ENCODE measurements around the gene RAP1GAP2.
"Not testable (repeated sequence)": the region's sequence is repeated elsewhere in the genome, so short reads cannot be mapped to it uniquely, and the experiment has no call there.

The RAP1GAP2 gene

DNA sequence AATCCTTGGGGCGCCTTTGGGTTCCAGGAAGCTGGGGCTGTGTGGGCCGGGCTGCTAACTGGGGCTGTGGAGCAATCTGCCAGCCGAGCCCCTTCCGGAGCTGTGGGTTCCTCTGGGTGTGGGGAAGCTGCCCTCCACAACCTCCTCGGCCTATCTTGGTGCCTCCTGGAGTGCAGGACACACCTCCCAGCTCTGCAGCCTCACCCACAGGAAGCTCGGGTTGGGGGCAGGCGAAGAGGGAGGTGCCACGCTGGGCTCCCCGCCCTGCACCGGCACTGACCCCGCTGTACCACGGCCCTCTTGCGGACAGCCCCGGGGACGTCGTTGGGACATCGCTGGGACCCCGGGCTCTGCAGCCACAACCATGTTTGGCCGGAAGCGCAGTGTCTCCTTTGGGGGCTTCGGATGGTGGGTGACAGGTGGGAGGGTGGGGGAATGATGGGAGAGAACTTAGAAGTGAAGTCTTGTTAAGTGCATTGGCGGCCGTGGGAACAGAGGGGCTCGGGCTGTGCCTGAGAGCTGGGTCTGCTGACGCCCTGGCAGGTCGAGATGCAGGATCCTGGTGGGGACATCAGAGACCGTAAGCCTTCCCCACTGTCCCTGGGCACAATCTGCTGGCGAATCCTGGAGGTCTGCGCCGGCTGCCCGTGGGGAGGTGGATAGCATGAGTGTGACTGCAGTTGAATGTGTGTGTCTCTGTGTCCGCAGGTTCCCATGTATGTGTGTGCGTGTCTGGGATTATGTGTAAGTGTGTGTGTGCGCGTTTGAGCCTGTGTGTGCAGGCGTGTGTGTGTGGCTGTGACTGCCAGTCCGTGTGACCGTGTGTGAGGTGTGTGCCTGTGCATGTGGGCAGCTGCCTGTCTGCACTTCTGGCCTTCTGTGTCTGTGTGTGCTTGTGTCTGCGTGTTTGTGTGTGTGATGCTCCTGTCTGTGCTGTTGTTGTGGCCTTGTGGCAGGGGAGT lies at the start of gene RAP1GAP2:
RAP1GAP2 (plus strand) TSS at position 275 of the 962 bp plus-strand sequence; CDS start at position 365, 90 bp downstream.
- DNase-seq (ENCODE audit: low read depth): no peak

DNA sequence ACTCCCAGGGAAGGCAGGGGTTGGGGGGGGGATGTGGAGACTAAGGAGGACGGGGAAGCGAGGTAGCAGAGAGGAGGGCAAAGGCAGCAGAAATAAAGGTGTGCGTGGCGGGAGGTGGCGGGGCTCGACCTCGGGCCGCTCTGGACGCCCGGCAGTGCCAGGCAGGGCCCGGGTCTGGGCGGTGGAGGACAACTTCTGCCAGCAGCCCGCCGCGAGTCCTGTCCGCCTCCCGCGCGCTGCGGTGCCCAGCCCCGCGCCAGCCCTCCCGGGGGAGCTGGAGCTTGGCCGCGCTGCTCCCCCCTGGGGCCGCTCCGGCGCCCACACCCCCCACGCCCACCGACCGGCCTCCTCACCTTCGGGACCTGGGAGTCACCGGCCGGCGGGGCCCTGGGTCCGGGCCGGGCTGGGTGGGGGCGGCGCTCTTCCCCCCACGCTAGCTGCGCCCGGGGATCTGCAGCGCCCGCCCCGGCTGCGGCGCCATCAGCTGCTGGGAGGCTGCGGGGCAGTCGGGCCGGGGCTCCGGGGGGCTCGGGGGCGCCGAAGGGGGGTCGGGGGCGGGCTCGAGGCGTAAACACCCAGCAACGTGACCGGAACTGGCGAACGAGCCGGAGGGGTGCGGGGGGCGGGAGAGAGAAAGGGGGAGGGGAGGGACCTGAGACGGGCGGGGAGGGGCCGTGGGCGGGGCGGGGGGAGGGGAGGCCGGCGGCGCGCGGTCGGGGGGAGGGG lies 47.0 kb upstream of the RAP1GAP2 start, which contains the start of gene CCDC92B:
CCDC92B (minus strand) TSS at position 595 of the 726 bp plus-strand sequence. CDS start 14,507 bp downstream, outside the sequence.
- DNase-seq (ENCODE audit: low read depth): no peak

DNA sequence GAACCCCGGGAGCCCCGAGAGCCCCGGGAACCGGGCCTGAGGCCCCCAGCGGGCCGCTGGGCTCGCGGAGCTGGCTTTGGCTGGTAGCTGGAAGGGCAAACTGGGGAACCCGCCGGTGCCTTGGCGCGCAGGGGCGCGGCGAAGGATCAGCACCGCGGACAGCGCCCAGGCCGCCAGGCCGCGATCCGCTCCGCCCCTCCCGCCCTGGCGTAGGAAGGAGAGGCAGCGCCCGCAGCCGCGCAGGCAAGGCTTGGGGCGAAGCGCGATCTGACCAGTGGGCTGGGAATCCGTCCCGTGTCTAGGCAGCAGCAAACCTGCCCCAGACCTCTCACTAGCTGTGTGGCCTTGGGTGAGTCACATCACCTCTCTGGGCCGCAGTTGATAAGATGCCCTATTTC lies 46.5 kb upstream of the RAP1GAP2 start:
- peak; percentile 74 for DNase-seq (ENCODE audit: low read depth)

DNA sequence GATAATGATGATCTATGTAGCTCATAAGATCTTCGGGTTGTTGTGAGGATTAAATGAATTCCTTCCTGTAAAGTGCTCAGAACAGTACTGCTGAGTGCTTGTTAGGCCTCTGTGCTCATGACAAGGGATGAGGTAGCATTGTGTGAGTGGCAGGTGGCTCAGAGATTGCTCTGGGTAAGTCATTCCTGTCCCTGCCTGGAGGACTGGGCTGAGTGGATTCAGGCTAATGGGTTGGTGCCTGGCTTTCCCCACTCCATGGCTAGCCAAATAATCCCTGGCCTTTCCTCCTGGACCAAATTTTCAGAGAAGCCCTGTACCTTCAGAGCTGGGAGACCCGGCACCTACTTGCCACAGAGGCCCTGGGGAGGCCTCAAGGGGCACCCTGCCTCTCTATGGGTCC lies 45.5 kb upstream of the RAP1GAP2 start:
- no peak for DNase-seq (ENCODE audit: low read depth)

DNA sequence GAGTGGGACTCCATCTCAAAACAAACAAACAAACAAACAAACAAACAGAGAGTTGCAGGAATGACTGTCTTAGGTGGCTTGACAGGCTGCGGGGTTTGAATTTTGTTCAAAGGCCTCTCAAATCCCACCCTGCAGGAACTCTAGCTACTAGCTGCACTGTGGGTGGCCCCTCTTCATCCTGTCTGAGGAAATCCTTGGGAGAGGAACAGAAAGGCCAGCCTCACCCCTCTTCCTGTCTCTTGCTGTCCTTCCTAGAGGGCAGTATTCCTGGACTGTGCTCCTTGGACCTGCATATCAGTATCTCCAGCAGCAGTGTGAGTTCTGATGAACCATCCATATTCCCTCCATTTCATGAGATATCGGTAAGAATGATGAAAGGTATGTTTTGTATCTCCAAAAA lies 44.7 kb upstream of the RAP1GAP2 start:
- no peak for DNase-seq (ENCODE audit: low read depth)

DNA sequence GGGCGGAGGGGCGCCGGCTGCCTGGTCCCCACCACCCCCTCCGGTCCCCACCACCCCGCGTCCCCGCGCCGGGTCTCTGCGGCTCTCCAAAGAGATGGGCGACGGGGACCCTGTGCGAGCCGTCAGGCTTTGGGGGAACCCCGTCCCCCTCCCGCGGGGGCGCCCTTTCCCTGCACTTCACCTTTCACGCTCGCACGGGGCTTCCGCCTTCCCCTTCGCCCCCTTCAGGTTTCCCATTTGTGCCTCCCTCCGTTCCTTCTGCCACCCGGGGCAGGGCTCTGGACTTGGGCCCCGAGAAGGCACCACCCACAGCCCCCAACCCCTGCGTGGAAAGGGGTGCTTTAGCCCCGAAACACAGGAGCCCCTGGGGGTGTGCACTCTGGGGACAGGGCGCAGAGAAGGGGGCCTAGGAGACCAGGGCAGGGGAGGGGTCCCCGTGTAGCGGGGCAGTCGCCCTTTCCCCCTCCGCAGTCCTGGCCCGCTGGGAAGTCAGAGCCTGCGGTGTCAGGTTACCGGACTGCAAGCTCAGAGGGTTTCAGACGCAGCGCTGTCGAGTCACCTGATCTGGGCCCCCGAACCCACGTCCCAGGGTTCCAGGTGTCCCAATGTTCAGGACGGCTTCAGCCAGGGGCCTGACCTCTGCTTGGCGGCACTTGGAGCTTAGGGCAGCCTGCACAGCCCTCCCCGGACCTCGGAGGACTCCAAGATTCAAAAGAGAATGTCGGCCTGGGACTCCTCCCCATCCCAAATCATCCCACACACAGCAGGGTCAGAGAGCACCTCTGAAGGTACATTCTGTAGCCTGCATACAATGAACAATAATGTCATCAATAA lies 40.1 kb upstream of the RAP1GAP2 start:
- no peak for DNase-seq (ENCODE audit: low read depth)

DNA sequence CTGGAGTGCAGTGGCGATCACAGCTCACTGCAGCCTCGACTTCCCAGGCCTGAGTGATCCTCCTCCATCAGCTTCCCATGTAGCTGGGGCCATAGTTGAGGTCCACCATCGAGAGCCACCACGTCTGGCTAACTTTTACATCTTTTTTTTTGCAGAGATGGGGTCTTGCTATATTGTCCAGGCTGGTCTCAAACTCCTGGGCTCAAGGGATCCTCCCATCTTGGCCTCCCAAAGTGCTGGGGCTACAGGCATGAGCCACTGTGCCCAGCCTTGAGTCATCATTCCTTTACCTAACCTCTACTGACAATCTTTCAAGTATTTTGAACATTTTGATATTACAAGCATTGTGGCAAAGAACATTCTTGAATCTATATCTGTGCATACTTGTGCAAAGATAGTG lies 37.4 kb upstream of the RAP1GAP2 start:
- no peak for DNase-seq (ENCODE audit: low read depth)

DNA sequence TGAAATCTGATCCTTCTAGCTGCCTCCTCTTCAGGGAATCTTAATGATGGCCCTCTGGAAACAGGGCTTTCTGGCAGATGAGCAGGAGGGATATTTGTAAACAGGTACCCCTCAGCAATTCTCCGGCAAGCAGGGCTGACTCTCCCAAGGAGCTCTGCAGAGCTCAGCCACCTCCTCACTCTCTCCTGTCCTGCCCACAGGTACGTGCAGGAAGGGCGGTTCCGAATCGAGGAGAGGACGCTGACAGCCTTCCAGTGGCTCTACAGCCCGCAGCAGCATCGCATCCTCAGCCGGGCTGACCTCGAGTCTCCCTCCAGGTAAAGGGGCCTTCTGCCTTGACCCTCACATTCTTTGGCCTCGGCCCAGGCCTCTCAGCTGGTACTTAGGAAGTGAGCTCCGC lies 26.1 kb upstream of the RAP1GAP2 start:
- DNase-seq (ENCODE audit: low read depth): no peak

DNA sequence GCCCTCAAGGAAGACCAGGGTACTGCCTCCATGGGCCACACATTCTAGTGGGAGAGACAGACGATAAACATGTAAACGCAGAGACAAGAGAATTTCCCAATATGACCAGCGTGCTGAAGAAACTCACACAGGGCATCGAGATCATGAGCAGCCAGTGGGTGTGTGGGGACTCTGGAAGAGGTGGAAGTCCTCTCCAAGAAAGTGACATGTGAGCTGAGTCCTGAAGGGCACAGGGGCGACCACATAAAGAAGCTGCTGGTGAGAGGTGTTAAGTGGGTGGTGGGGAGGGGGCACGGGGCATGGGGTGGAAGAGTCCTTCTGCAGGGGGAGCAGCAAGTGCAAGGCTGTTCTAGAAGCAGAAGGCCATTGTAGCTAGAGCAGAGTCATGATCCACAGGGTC lies 21.0 kb upstream of the RAP1GAP2 start:
- DNase-seq (ENCODE audit: low read depth): no peak

DNA sequence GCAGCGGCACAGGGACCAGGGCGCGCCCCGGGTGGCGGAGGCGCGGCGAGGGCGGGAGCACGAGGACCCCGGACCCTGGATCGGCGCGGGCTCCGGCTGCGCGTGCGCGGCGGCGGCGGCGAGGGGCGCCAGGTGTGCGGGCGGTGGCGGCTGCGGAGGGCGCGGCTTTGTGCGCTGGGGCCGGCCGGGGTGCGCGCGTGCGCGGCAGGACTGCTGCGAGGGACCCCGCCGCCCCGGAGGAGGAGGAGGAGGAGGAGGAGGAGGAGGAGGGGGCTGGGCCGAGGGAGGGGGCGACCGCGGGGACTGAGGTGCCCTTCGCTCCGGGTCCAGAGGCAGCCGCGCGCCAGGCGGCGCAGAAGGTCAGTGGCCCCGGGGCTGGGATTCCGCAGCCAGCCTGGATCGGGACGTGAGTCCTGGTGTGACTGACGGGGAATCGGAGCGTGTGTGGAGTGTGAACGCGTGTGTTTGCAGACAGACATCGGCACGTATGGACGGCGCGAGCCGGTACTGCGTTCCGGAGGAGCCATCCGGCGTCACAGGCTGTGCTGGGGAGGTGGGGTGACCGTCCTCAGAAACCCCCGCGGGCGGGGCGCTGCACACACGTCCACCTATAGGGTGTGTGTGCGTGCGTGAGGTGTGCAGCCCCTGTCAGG lies 19.5 kb upstream of the RAP1GAP2 start:
- no peak for DNase-seq (ENCODE audit: low read depth)

DNA sequence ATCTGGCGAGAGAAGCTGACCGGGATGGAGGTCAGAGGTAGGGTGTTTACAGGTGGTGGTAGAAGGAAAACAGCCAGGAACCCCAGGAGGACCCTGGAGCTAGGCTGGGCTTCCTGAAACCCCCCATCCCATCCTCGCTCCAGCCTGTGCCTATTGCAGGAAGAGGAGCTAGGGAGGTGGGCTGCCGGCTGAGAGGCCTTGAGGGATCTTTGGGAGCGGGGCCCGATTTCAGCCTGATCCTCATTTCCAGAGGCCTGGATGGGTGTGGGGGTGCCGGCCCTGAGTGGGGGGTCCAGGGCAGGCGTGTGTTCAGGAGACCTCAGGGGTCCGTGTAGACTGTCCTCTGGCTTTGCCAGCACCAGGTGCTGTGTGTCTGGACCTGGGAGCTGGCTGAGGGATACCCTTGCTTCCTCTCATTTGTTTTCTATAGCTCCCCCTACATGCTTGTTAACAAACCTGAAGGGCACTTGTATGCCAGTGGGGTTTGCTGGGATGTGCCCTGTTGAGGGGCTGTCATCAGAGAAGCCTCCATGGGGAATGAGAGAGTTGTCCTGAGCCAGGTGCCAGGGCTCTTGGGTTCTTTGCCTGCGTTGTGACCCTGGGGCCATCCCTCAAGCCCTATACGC lies 18.9 kb upstream of the RAP1GAP2 start:
- no peak for DNase-seq (ENCODE audit: low read depth)

DNA sequence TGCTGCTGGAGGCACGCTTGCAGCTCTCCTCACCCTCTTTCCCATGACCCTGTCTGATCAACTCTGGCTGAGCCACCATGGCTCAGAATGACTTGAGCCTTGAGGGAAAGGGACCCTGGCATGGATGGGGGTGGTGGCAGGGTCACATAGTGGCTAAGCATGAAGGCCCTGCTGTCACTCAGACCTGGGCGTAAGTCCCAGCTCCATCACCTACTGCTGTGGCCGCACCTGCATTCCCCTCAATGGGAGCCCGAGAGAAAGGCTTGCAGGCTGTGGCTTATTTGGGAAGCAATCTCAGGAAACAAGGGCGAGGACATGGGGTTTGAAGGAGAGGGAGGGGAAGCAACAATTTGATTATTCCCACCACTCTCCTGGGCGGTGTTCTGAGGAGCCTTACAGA lies 17.7 kb upstream of the RAP1GAP2 start:
- DNase-seq (ENCODE audit: low read depth): no peak

DNA sequence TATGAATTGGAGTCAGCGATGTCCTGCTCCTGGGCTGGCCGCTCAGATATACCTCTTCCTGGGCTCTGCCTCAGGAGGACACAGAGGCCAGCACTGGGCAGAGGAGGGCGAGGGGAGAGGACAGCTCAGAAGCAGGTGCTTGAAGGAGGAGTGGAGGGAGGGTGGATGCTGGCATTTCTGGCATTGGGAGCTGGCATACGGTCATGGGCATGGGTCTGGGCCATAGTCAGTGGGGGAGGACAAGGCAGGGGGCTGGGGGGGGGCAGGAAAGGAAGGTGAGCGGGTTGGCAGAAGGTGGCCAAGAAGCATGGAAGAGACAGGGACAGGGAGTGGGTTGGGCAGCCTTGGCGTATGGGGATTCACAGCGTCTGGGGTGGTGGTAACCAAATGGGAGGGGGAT lies 16.7 kb upstream of the RAP1GAP2 start:
- DNase-seq (ENCODE audit: low read depth): no peak

DNA sequence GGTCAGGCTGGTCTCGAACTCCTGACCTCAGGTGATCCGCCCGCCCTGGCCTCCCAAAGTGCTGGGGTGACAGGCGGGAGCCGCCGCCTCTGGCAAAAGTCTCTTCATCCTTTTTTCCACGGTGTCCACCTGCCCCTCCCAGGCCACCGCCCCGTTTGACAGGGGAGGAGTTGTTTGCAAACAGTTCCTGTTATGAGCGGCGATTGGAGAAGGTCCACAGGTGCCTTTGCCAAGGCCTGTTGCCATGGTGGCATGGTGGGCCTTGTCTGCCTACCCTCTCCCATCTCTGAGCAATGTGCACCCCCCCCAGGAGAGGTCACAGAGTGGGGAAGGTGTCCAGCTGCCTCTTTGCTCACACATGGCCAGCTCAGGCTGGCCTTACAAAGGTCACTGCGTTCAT lies 16.0 kb upstream of the RAP1GAP2 start:
- no peak for DNase-seq (ENCODE audit: low read depth)

DNA sequence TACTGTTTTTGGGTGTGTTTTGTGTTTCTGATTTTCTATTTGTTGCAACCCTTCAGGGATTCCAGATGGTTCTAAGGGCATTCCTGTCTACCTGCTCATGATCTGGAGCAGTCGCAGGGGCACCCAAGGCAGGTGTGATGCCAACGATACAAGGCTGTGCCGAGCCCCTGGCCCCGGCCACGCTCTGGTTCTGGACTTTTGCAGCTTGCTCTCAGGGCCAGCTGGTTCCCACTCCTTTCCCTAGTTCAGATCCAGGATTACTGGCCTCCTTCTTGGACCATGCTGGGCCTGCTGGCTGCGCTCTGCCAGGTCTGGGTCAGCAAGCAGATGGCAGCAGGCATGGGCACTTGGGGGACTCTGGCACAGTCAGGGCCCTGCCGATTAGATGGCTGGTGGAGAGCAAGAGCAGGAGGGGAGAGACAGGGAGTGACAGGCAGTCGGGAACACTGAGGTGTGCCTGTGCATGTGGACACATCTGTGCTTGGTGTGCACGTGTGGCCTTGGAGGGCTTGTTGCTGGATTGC lies 15.2 kb upstream of the RAP1GAP2 start:
- DNase-seq (ENCODE audit: low read depth): no peak

DNA sequence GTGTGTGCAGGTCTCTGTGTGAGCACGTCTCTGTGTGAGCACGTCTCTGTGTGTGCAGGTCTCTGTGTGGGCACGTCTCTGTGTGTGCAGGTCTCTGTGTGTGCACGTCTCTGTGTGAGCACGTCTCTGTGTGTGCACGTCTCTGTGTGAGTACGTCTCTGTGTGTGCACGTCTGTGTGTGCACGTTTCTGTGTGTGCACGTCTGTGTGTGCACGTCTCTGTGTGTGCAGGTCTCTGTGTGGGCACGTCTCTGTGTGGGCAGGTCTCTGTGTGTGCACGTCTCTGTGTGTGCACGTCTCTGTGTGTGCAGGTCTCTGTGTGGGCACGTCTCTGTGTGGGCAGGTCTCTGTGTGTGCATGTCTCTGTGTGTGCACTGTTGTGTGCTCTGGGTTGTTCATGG lies 14.6 kb upstream of the RAP1GAP2 start:
- DNase-seq (ENCODE audit: low read depth): not testable (repeated sequence)

DNA sequence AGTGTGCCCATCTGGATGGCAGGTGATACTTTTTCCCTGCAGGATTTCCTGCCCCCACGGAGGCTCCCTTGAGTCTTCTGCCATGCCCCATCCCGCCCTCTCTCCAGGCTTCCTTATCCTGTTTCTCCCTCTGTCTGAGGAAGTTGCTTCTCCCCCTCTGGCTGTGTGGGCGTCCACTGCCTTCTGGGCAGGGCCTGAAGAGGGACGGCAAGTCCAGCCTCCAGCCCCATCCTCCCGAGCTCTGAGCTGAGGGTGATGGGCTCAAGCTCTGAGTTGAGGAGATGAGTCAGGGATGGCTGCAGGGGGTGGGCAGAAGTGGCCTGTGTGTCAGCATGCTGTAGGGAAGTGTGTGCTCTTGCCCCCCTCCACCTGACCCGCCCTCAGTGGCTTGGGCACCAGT lies 14.2 kb upstream of the RAP1GAP2 start:
- peak; percentile 60 for DNase-seq (ENCODE audit: low read depth)

DNA sequence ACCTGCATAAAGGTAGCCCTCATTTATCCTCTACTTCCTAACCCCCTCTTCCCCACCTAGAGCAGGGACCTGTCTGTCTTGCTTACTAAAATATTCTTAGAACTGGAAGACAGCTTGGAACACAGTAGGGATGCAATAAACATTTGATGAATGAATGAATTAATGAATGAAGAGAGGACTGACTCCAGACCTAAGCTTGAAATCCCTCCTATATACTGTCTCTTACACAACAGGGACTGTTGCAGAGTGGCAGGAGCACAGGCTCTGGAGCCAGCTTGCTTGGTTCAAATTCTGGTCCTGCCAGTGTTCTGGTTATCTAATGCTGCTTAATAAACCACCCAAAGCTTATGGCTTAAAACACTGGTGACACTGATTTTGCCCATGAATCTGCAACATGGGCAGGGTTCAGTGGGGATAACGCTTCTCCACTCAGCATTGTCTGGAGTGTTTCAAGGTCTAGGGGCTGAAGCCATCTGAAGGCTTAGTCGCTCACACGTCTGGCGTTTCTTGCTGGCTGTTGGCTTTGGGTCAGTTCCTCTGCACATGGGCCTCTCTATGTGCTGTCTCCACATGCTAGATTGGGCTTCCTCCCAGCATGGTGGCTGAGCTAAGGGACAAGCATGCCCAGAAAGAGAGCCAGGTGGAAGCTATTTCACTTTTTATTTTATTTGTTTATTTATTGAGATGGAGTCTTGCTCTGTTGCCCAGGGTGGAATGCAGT lies 12.8 kb upstream of the RAP1GAP2 start:
- no peak for DNase-seq (ENCODE audit: low read depth)

DNA sequence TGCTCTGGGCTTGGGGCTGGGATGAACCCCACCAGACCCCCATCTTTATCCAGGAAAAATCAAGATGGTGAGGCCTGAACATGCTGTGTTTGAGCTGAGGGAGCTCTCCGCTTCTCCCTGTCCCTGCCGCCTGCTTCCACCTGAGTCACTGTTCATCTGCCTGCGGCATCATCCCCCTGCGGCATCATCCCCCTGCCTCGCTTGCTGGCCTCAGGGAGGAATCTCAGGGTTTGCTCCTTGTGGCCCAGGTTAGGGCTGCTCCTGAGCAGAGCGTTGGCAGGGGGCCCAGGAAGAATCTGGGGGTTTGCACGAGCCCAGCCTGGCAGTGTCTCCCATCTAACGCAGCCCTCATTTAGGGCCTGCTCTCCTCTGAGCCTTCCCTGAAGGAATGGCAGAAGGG lies 11.4 kb upstream of the RAP1GAP2 start:
- DNase-seq (ENCODE audit: low read depth): no peak

DNA sequence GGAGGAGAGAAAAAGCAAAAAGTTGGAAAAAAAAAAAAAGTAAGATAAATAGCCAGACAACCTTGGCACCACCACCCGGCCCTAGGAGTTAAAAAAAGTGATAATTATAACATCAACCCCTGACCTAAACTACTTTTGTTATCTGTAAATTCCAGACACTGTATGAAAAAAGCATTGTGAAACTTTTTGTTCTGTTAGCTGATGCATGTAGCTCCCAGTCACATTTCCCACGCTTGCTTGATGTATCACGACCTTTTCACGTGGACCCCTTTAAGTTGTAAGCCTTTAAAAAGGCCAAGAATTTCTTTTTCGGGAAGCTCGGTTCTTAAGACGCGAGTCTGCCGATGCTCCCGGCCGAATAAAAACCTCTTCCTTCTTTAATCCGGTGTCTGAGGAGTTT lies 10.9 kb upstream of the RAP1GAP2 start:
- DNase-seq (ENCODE audit: low read depth): not testable (repeated sequence)
